ENCODE measurements around the gene CRB3.
"Not testable (repeated sequence)": the region's sequence is repeated elsewhere in the genome, so short reads cannot be mapped to it uniquely, and the experiment has no call there.

CRB3 gene

DNA sequence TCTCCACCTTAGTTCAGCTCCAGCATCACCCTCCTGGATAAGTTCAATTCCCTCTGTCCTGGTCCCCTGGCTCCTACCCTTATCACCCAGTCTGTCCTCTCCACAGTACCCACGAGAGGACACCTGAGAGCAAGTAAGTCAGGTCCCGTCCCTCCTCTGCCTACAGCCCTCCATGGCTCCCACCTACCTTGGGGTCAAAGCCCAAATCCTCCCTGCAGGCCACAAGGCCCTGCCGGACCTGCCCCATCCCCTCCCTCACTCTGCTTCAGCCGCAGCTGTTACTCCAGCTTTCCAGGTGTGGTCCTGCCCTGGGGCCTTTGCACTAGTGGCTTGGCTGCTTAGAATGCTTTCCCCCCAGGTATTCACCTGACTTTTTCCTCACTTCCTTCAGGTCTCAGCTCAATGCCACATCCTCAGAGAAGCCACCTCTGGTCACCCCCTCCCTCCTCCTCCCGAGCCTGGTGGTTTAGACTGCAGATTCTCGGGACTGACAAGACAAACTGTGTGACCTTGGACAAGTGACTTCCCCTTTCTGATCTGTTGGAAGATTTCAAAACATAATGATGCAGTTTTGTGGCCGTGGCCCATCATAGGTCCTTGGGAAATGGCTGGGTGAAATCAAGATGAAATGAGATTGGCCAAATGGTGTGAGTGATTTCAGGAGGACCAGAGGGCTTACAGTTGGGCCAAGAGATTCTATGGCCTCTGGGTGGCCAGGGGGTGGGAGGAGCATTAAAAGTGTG lies 34.4 kb downstream of the CRB3 start:
- DNase-seq: no peak

DNA sequence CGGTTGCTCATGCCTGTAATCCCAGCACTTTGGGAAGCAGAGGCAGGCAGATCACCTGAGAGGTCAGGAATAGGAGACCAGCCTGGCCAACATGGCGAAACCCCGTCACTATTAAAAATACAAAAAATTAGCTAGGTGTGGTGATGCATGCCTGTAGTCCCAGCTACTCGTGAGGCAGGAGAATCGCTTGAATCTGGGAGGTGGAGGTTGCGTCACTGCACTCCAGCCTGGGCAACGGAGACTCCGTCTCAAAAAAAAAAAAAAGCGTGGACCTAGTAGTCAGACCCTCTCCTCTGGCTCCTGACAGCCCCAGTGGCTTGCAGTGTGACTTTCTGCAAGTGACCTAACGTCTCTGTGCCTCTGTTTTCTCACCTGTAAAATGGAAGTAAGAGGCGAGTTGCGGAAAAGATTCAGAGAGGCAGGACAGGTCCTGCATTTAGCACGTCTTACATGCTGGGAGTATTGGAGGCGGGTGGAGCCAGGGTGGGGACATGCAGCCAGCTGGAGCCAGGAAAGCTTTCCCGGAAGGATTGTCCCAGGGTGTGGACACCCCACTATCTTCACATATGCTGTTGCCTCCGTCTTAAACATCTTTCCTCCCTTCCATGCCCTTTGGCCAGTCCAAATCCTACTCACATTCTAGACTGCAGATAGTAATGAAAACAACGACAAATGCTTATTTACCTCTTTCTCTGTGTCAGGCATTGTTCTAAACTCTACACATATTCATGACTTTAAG lies 35.1 kb downstream of the CRB3 start:
- DNase-seq: no peak

DNA sequence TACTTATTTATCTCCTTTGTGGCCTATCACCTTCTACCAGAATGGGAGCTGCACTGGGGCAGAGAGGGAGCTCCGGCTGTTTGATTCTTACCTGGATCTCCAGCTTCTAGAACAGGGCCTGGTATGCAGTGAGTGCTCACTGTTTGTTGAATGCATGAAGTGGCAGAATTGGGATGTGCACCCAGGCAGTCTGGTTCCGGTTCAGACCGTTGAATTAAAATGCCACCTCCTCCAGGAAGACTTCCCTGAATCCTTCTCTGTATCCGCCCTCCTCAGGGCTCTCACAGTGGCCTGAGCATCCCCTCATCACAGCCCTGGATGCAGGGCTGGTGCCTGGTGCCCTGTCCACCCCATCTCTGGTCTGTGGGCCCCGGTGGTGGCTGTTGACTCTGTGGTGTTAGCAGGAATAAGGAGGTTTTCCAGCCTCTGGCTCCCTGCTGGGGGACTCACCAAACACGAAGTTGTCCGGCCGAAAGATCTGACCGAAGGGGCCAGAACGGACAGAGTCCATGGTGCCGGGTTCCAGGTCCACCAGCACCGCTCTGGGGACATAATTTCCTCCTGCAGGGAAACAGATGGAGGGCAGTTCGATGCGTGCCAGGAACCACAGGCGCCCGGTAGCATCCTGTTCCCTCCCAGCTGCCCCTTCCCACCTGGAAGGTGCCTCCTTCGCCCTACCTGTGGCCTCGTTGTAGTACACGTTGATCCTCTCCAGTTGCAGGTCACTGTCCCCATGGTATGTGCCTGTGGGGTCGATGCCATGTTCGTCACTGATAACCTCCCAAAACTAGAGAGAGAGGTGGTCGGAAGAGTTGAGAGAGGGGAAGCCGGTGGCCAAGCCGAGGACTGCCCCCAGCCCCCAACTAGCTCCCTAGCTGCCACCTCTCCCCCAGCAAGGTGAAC lies 37.0 kb downstream of the CRB3 start:
- no peak for DNase-seq

GRCh38 chr19:6501740-6502648 lies 37.9 kb downstream of the CRB3 start, which contains the start of gene TUBB4A:
Gene TUBB4A, minus strand, starts transcription at chr19:6502309. Its CDS starts 97 bp downstream, at chr19:6502212.
- DNase-seq: no peak

GRCh38 chr19:6503407-6504201 lies 39.5 kb downstream of the CRB3 start:
- no peak for DNase-seq

GRCh38 chr19:6508028-6508771 lies 44.1 kb downstream of the CRB3 start:
- not testable (repeated sequence) for DNase-seq

DNA sequence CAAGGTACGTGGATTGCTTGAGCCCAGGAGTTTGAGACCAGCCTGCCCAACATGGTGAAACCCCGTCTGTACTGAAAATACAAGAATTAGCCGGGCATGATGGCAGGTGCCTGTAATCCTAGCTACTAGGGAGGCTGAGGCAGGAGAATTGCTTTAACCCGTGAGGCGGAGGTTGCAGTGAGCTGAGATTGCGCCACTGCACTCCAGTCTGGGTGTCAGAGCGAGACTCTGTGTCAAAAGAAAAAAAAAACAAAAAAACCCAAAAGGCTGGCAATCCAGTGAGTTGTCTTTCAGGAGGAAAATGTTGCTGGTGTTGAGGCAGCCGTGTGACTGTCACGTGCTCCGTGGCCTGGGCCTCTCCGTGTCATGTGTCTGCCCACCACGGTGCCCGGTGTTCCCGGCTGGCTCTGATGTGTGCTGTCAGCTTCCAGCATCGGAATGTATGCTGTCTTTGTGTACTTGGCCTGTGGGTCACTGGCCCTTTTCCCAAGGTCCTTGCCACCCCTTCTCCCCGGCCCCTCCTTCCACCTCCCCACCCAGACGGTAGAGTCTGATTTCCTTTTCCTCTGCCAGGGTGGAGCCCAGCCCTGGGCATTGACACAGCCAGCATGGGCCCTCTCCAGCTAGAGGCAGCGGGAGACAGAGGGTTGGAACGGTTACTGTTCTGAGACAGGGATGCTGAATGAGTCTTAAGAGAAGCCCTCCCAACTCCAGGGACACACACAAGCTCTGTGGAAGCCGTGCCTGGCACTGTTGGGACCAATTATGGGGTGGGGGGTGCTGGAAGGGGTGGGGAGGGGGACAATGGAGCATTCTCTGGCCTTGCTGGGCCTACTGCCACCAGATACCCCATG lies 45.3 kb downstream of the CRB3 start:
- no peak for DNase-seq

GRCh38 chr19:6510618-6511017 lies 46.5 kb downstream of the CRB3 start:
- DNase-seq: no peak

- no peak for DNase-seq
Observed at GRCh38 chr19:6514089-6514488, 50.0 kb downstream of the CRB3 start.

DNA sequence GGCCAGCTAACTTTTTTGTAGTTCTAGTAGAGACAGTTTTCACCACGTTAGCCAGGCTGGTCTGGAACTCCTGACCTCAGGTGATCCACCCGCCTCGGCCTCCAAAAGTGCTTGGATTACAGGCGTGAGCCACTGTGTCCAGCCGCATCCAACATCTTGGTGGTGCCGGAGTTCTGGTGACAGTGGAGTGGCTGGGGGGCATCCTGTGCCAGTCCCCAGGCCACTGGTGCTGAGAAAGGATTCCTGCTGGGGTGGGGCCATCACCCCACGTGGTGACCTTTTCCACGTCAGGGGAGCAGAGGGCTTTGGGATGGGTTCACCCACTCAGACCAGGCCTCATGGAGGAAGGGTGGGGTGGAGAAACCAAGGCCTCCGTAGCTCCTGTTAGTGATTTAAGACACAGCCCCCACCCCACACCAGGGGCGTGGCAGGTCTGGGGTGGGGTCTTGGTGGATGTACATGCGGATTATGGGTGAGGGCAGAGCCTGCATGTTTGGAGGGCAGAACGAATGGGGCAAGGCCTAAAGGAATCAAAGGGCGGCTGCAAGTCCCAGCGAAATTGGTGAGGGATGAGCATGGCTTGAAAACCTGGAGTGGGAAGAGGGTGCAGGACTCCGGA lies 51.0 kb downstream of the CRB3 start:
- no peak for DNase-seq

GRCh38 chr19:6516018-6516658 lies 52.1 kb downstream of the CRB3 start:
- peak; percentile 49 for DNase-seq

Measured in DMS 273 treated with DMSO at 0.1 percent for 48 hours (cell line).